IPS DF 6.9 (cell line): ENCODE results near the gene RPL36AL.

Experiments used
- DNase-seq: peaks from one replicate; pipeline ENCODE4 v3.0.0-alpha.2; 2013; ENCODE audit warnings: low read depth, low spot score
- H3K27ac ChIP-seq: one replicate; pipeline ENCODE4 v1.5.1; 2013; ENCODE audit warnings: low read length, control low read depth
- H3K27me3 ChIP-seq: 2 replicates; pipeline ENCODE4 v1.6.1; 2013; ENCODE audit warnings: mild to moderate bottlenecking, low read length; ENCODE audit not compliant: control insufficient read depth, insufficient read depth
- H3K36me3 ChIP-seq: 2 replicates; pipeline ENCODE4 v1.6.1; 2013; ENCODE audit warnings: low read length; ENCODE audit not compliant: control insufficient read depth, insufficient read depth
- H3K4me1 ChIP-seq: 2 replicates; pipeline ENCODE4 v1.6.1; 2013; ENCODE audit warnings: low read length; ENCODE audit not compliant: control insufficient read depth, insufficient read depth
- H3K4me3 ChIP-seq: 2 replicates; pipeline ENCODE4 v1.5.1; 2013; ENCODE audit warnings: mild to moderate bottlenecking, low read length
- H3K9me3 ChIP-seq: 2 replicates; pipeline ENCODE4 v1.6.1; 2013; ENCODE audit warnings: low read length, inconsistent platforms; ENCODE audit not compliant: control insufficient read depth, insufficient read depth
- WGBS: extraction: QIAGEN DNeasy Blood & Tissue Kit; methylation state at CpG from one replicate; pipeline ENCODE4 v1.1.7; 2013; ENCODE audit warnings: mixed read lengths, missing lambda C conversion rate; ENCODE audit not compliant: insufficient read length, insufficient coverage; 5-methylcytosine and 5-hydroxymethylcytosine counted together

The RPL36AL gene

DNA sequence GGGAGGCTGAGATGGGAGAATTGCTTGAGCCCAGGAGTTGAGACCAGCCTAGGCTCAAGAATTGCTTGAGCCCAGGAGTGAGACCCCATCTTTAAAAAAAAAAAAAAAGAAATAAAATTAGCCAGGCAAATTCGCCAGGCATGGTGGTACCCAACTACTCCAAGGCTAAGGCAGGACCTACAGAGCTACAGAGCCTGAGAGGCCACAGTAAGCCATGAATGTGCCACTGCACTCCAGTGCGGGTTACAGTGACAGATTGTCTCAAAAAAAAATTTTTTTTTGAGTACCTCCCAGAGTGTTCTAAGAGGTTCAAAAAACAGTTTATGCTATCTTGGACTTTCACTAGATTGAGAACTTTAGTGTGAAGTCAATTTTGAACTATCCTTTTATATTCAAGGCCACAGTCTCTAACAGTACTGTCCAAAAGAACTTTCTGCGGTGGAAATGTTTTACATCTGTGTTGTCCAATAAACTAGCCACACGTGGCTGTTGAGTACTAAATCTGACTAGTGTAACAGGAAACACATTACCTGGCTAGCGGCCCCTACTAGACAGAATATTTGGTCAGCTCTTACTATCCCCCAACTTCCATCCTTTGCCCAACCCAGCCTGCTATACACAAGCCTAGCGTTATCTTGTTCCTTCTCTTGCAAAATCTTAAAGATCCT is 2.4 kb downstream of the RPL36AL start:
- no CpG with 5 or more reads among the region's 6 CpGs for WGBS
- DNase-seq: no peak
- Histone ChIP-seq H3K9me3 (no peaks in the 10 kb centered on the region), H3K27me3 (no peaks in the 10 kb centered on the region), H3K36me3 (no peaks in the 10 kb centered on the region; the same call in 1 of the 2 replicates), H3K4me3 (no peak overlapping the region), H3K27ac (no peak overlapping the region), H3K4me1 (no peaks in the 10 kb centered on the region; the same call in none of the 2 replicates)

DNA sequence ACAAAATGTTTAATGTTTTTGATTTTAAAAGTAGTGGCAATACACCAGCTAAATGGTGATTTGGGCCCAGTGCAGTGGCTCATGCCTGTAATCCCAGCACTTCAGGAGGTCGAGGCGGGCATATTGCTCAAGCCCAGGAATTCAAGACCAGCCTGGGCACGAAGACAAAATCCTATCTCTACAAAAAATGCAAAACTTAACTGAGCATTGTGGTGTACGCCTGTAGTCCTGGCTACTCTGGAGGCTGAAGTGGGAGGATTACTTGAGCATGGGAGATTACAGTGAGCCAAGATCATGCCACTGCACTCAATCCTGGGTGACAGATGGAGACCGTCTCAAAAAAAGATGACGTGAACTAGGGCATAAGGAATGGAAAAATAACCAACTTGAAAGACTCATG is 4.7 kb downstream of the RPL36AL start:
- H3K4me3 ChIP-seq: no peak overlapping the region
- no peak overlapping the region for H3K27ac ChIP-seq
- no CpG with 5 or more reads among the region's 6 CpGs for WGBS
- no peak for DNase-seq
- H3K9me3 ChIP-seq: no peaks in the 10 kb centered on the region
- no peaks in the 10 kb centered on the region; the same call in 1 of the 2 replicates for H3K4me1 ChIP-seq
- no peaks in the 10 kb centered on the region; the same call in 1 of the 2 replicates for H3K36me3 ChIP-seq
- no peaks in the 10 kb centered on the region for H3K27me3 ChIP-seq

DNA sequence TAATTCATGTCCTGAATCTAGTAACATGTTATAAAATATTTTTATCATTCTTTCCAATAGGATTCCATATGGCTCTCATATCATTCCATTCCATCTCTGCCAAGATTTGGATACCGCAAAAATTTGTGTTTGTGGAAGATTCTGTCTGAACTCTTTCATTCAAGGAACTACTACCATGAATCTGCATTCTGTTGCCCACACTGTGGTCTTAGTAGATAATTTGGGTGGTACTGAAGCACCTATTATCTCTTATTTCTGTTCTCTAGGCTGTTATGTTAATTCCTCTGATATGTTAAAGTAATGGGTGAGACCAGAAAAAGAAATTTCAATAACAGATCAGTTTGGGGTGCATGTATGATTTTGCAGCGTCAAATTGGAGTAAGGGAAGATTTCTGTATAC is 6.2 kb downstream of the RPL36AL start:
- no peak overlapping the region for H3K27ac ChIP-seq
- WGBS: no CpG with 5 or more reads among the region's 2 CpGs
- H3K36me3 ChIP-seq: no peaks in the 10 kb centered on the region; the same call in 1 of the 2 replicates

DNA sequence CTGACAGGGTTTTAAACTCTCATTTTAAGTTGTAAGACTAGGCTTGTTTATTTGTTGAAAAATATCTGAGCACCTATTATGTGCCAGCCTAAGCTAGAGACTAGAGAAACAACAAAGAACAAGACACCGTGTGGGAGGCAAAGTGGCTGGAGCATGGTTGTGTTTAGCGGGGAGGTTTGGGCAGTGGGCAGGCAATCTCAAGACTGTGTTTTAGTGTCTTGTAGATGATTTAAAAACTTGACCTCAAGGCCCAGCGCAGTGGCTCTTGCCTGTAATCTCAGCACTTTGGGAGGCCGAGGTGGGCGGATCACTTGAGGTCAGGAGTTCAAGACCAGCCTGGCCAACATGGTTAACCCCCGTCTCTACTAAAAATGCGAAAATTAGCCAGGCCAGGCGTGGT is 7.8 kb downstream of the RPL36AL start:
- H3K27me3 ChIP-seq: no peaks in the 10 kb centered on the region
- H3K9me3 ChIP-seq: no peaks in the 10 kb centered on the region
- no peaks in the 10 kb centered on the region; the same call in 1 of the 2 replicates for H3K36me3 ChIP-seq
- H3K27ac ChIP-seq: no peak overlapping the region
- DNase-seq: no peak
- no CpG with 5 or more reads among the region's 8 CpGs for WGBS
- H3K4me3 ChIP-seq: no peak overlapping the region
- no peaks in the 10 kb centered on the region; the same call in 1 of the 2 replicates for H3K4me1 ChIP-seq

More for the DNA sequence above, 6.2 kb downstream of the RPL36AL start:
- no peak for DNase-seq
- Histone ChIP-seq H3K27me3 (no peaks in the 10 kb centered on the region), H3K4me3 (no peak overlapping the region), H3K9me3 (no peaks in the 10 kb centered on the region), H3K4me1 (no peaks in the 10 kb centered on the region; the same call in 1 of the 2 replicates)

GRCh38 chr14:49612251-49612650 is 8.2 kb downstream of the RPL36AL start:
- no peak overlapping the region for H3K4me3 ChIP-seq
- no peaks in the 10 kb centered on the region for H3K27me3 ChIP-seq
- H3K36me3 ChIP-seq: no peaks in the 10 kb centered on the region; the same call in 1 of the 2 replicates
- DNase-seq: no peak
- no peaks in the 10 kb centered on the region; the same call in 1 of the 2 replicates for H3K4me1 ChIP-seq
- H3K9me3 ChIP-seq: no peaks in the 10 kb centered on the region
- H3K27ac ChIP-seq: no peak overlapping the region
- no CpG with 5 or more reads among the region's 4 CpGs for WGBS

DNA sequence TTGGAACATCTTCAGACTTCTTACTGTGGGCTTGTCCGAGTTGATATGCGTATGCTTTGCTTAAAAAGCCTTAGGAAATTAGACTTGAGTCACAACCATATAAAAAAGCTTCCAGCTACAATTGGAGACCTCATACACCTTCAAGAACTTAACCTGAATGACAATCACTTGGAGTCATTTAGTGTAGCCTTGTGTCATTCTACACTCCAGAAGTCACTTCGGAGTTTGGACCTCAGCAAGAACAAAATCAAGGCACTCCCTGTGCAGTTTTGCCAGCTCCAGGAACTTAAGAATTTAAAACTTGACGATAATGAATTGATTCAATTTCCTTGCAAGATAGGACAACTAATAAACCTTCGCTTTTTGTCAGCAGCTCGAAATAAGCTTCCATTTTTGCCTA is 12.8 kb downstream of the RPL36AL start:
- Histone ChIP-seq H3K4me1 (no peaks in the 10 kb centered on the region), H3K27ac (no peak overlapping the region), H3K27me3 (no peaks in the 10 kb centered on the region), H3K36me3 (peaks cover 9% of the 10 kb centered on the region; the same call in 1 of the 2 replicates), H3K9me3 (no peaks in the 10 kb centered on the region), H3K4me3 (no peak overlapping the region)
- no peak for DNase-seq
- no CpG with 5 or more reads among the region's 6 CpGs for WGBS

DNA sequence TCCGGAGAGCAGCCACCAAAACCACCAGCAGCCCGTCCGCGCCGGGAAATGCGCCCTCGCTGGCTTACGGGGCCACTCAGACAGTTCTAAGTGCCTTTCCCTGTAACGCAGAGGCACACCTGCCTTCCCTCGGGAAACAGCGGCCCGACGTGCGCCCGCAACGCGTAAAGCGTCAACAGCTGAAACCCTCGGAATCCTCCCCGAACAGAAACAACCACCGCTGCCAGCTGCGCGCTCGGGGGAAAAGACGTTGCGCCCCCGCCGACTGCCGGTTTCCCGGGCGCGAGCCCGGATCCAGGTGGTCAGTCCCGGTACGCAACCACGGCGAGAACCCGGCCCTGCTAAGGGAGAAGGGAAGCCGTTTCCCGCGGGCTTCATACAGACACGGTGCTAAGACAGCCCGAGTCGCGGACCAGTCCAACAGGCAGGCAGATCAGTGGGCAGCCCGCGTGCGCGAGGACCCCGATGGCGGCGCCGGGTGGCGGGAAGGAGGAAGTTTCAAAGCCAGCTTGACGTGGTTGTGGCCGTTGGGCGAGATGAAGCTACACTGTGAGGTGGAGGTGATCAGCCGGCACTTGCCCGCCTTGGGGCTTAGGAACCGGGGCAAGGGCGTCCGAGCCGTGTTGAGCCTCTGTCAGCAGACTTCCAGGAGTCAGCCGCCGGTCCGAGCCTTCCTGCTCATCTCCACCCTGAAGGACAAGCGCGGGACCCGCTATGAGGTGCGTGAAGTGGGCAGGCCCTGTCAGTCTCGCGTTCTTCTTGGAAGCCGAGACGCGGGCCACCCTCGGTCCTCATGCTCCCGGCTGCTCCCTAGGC is 21.7 kb downstream of the RPL36AL start, which contains the start of gene LRR1:
Gene LRR1 (plus strand): TSS at position 456 of the 816 bp plus-strand sequence. CDS start 81 bp downstream, at position 537.
- no peaks in the 10 kb centered on the region for H3K4me1 ChIP-seq
- H3K27me3 ChIP-seq: no peaks in the 10 kb centered on the region
- H3K9me3 ChIP-seq: no peaks in the 10 kb centered on the region
- no peaks in the 10 kb centered on the region for H3K36me3 ChIP-seq
- WGBS: no CpG with 5 or more reads among the region's 77 CpGs
- peak within 1 kb of the TSS; percentile 80 for H3K4me3 ChIP-seq
- no peak for DNase-seq
- no peak within 1 kb of the TSS for H3K27ac ChIP-seq

- Histone ChIP-seq H3K4me3 (peak overlapping the region; percentile 80; the same call in 1 of the 2 replicates), H3K4me1 (no peaks in the 10 kb centered on the region), H3K36me3 (no peaks in the 10 kb centered on the region), H3K27ac (no peak overlapping the region), H3K27me3 (no peaks in the 10 kb centered on the region), H3K9me3 (no peaks in the 10 kb centered on the region)
- no CpG with 5 or more reads among the region's 15 CpGs for WGBS
- no peak for DNase-seq
These were observed 22.3 kb downstream of the RPL36AL start for GRCh38 chr14:49598189-49598484.

- DNase-seq: no peak
- WGBS: no CpG with 5 or more reads among the region's 4 CpGs
- Histone ChIP-seq H3K4me3 (no peak overlapping the region), H3K27ac (no peak overlapping the region), H3K27me3 (no peaks in the 10 kb centered on the region), H3K9me3 (no peaks in the 10 kb centered on the region), H3K4me1 (no peaks in the 10 kb centered on the region), H3K36me3 (no peaks in the 10 kb centered on the region)
These were observed 25.9 kb downstream of the RPL36AL start for GRCh38 chr14:49594347-49595091.

- Histone ChIP-seq H3K4me1 (no peaks in the 10 kb centered on the region), H3K36me3 (no peaks in the 10 kb centered on the region), H3K27me3 (no peaks in the 10 kb centered on the region), H3K4me3 (no peak overlapping the region), H3K27ac (no peak overlapping the region), H3K9me3 (no peaks in the 10 kb centered on the region)
- no CpG with 5 or more reads among the region's 3 CpGs for WGBS
- DNase-seq: no peak
These were observed 27.4 kb downstream of the RPL36AL start for GRCh38 chr14:49593016-49593415.
